Heart right ventricle (tissue), 16 donors: ENCODE data around the gene PPP4R3B. TPM values are rescaled to one million over a fixed set of nuclear protein-coding genes. Genes with fewer than 3 reads are reported as not detected.

ENCODE experiments used
- ATAC-seq, 8 donors: fragments of 200-7000 bp; cut with Tn5 transposase; one replicate each; pipeline ENCODE4 v1.9.1; 2020; ENCODE audit warnings: mild to moderate bottlenecking in 8 of 8, moderate library complexity in 8 of 8, moderate number of reproducible peaks in 1 of 8
- DNase-seq, 2 donors: peaks; one replicate each; pipeline ENCODE4 v3.0.0-alpha.2; 2020
- H3K27ac ChIP-seq, 10 donors: fragments of 200-600 bp; sonication (generic) in 2 of 10; one replicate each; pipeline versions ENCODE4 v1.5.0 to v1.8.0; 2020 to 2022; ENCODE audit warnings: mild to moderate bottlenecking in 3 of 10
- H3K27me3 ChIP-seq, 7 donors: fragments of 200-600 bp; one replicate each; pipeline ENCODE4 v1.8.0; 2021 to 2022; ENCODE audit warnings: mild to moderate bottlenecking in 2 of 7
- H3K36me3 ChIP-seq, 9 donors: fragments of 200-600 bp; sonication (generic) in 1 of 9; one replicate each; pipeline versions ENCODE4 v1.5.0 to v1.8.0; 2020 to 2022; ENCODE audit warnings: mild to moderate bottlenecking in 2 of 9
- H3K4me1 ChIP-seq, 9 donors: fragments of 200-600 bp; sonication (generic) in 1 of 9; one replicate each; pipeline versions ENCODE4 v1.5.0 to v1.8.0; 2020 to 2022; ENCODE audit warnings: mild to moderate bottlenecking in 4 of 9
- H3K4me3 ChIP-seq, 10 donors: fragments of 200-600 bp; sonication (generic) in 2 of 10; one replicate each; pipeline versions ENCODE4 v1.5.0 to v1.8.0; 2020 to 2022; ENCODE audit warnings: mild to moderate bottlenecking in 7 of 10, moderate library complexity in 2 of 10
- H3K9me3 ChIP-seq, 11 donors: fragments of 200-600 bp in 10 of 11; sonication (generic) in 2 of 11; one replicate each; pipeline versions ENCODE4 v1.5.0 to v1.8.0; 2013 to 2022; ENCODE audit warnings: mild to moderate bottlenecking in 2 of 11, control low read depth in 1 of 11, moderate library complexity in 1 of 11
- CTCF ChIP-seq, 9 donors: fragments of 200-600 bp; sonication (generic) in 2 of 9; IDR thresholded peaks; one replicate each; pipeline versions ENCODE4 v1.5.0 to v1.8.0; 2021 to 2022; ENCODE audit warnings: antibody characterized with exemption in 9 of 9, mild to moderate bottlenecking in 5 of 9, moderate library complexity in 1 of 9
- WGBS, 2 donors: extraction: QIAGEN DNeasy Blood & Tissue Kit; methylation state at CpG; one replicate each; pipeline ENCODE4 v1.1.7; 2013; ENCODE audit warnings: inconsistent platforms in 1 of 2; 5-methylcytosine and 5-hydroxymethylcytosine counted together
- intact Hi-C, 10 donors: fragments of 100-400 bp; cut with DNase I; formaldehyde crosslinking; loops; one replicate each; pipeline versions ENCODE4 v1.11.1 to v1.14.2; 2022
- polyA plus RNA-seq, 2 donors: library from polyadenylated mRNA; stranded (reverse); fragments of 200-250 nt; gene quantifications; one replicate each; pipeline ENCODE4 v1.2.3, GENCODE V29; 2013
- total RNA-seq, 10 donors: library from RNA; stranded (reverse); fragmentation: NEBNext Ultra II Directional in 3 of 10; extraction: Animal tissue kit (Norgen Biotek cat#: 25700) in 3 of 10; gene quantifications; one replicate each; pipeline versions ENCODE4 v1.2.1 to v1.2.4, GENCODE V29; 2021 to 2023
- donor health status: Arrhythmogenic right ventricular cardiomyopathy.
- donor health status: ischemic (EF 13 %, LVEDD 7.1; RV severe dilation, severe dysfunction).
- donor health status: healthy with polysubstance abuse.
- donor health status: DM: no; HTN: yes; CAD: no.
- donor health status: DM: no; HTN: no; CAD: no.
- donor health status: ischemic (EF 25% LVEDD 6.9; RV normal size, moderate dysfunction).
- donor health status: ischemic (EF 25% LVEDD 5.7; RV mildly dilated, moderate dysfunction).
- donor health status: healthy.
- donor health status: DM: yes; HTN: yes; CAD: no.
- donor health status: Ischemic cardiomyopathy.
- donor health status: ischemic (EF 35%, LVEDD 5.7; RV mildly dilated, moderate dysfunction).
- donor health status: nonischemic (EF 11% LVEDD 7.7; RV severe dilation, severe dysfunction).
- donor health status: DM: yes; HTN: yes; CAD: no.
- donor health status: PGD.
- donor health status: ischemic (EF 29% LVEDD 5.4; RV normal size, mild dysfunction).
- donor health status: nonischemic (EF 23%, LVEDD 6.1; RV moderate dilation, normal function).

PPP4R3B gene
- total and polyA plus RNA-seq, 12 donors = 10.9 to 29.0 (median 24.6) TPM

DNA sequence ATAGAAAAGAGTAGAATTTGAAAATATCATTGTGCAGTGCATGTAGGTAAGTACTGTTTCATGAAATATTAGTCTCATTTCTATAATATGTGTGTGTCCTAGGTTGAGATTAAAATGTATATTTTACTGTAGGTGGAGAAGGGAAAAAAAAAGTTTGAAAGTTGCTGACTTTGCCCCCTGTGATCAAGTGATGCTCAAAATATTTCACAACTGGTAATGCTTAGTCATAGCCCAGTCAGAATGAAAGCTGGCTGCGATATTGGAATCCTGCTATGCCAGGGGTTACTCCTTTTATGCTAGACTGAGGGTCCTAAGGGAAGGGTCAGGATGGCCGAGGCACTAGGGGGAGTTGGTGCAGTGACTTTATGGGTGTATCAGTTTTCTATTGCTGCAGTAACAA, 117.4 kb downstream of the PPP4R3B start:
- ATAC-seq = no peak
- Histone ChIP-seq H3K4me3 (no peak overlapping the region), H3K27me3 (no peaks in the 10 kb centered on the region), H3K9me3 (no peaks in the 10 kb centered on the region), H3K27ac (no peak overlapping the region), H3K36me3 (no peaks in the 10 kb centered on the region), H3K4me1 (no peaks in the 10 kb centered on the region)
- TF ChIP-seq CTCF (IDR thresholded peaks at IDR 0.05) = no peak
- 70 to 76% methylated on average over 2 of the region's 2 CpGs for WGBS, 2 donors
- DNase-seq = no peak
- intact Hi-C loops = no loop called here

DNA sequence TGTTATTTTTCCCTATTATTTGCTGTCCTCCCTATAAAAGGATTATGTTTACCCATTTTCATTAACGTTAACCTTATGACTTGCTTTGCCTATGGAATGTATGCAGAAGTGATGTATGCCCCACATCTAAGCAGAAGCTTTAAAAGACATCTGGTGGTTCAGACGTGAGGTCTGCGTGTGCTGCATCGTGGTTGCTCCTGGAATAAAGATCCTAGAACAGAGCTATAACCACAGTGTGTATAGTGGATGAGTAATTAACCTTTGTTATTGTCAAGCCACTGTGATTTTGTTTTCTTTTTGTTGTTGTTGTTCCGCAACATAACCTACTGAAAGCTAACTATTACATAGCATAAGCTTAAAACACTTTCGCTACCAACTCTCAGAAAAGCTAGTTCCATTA, 118.8 kb downstream of the PPP4R3B start:
- ATAC-seq (no peak), DNase-seq (no peak)
- no peaks in the 10 kb centered on the region for H3K4me1 ChIP-seq
- no peaks in the 10 kb centered on the region for H3K36me3 ChIP-seq
- H3K27ac ChIP-seq = no peak overlapping the region
- intact Hi-C loops = no loop called here
- TF ChIP-seq CTCF (IDR thresholded peaks at IDR 0.05) = no peak
- no peaks in the 10 kb centered on the region for H3K9me3 ChIP-seq
- no peaks in the 10 kb centered on the region for H3K27me3 ChIP-seq
- no peak overlapping the region for H3K4me3 ChIP-seq
- 87 to 88% methylated on average over 6 of the region's 6 CpGs for WGBS, 2 donors

Other genes starting within 250 kb of the PPP4R3B start
- 10 to 100 TPM; 18.6 to 30.0 (median 22.6) TPM for gene CCDC88A, start 197.8 kb downstream of the PPP4R3B start, total RNA-seq
- gene CCDC88A, start 197.8 kb downstream of the PPP4R3B start, polyA plus RNA-seq = 10 to 100 TPM in 1 of 2 donors, 1 to 10 TPM in 1; 7.8 to 45.4 TPM
- 10 to 100 TPM; 18.2 to 29.0 (median 20.6) TPM for gene CFAP36, start 97.9 kb downstream of the PPP4R3B start, total RNA-seq
- 10 to 100 TPM; 29.4 to 43.3 TPM for gene CFAP36, start 97.9 kb downstream of the PPP4R3B start, polyA plus RNA-seq
- 10 to 100 TPM; 19.6 to 29.1 (median 24.6) TPM for gene PNPT1, start 76.2 kb upstream of the PPP4R3B start, total RNA-seq
- gene PNPT1, start 76.2 kb upstream of the PPP4R3B start, polyA plus RNA-seq = 10 to 100 TPM; 10.1 to 12.3 TPM